ENCODE measurements around the gene MEIS2.

Gene MEIS2

DNA sequence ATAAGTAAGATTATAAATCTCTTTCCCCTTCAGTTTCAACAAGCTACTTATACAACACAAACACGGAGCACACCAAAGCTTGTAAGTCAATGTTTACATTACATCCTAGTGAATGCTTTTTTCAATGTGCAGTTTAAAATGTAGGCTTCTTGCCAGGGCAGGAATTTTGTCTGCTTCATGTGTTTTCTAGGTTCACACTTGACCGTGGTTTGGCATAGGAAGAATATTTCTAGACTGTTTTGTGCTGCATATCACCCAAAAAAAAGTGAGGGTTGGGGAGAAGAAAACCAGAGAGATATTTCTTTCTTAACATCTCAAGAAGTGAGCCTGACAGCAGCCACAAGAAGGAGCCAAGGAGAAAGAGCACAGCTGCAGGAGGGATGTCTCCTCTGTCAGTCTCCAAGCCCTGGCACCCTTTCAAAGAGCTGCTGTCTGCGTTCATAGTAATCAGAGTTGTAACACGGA, 255.8 kb downstream of the MEIS2 start:
- TF ChIP-seq NFIC (IDR thresholded peaks at IDR 0.05) (no peak), YY1 (IDR thresholded peaks at IDR 0.05; ENCODE audit: low read depth) (no peak), ZBTB7A (IDR thresholded peaks at IDR 0.05; ENCODE audit: low read depth) (no peak), TAF1 (IDR thresholded peaks at IDR 0.05; ENCODE audit: low read depth) (no peak), TCF12 (IDR thresholded peaks at IDR 0.05; ENCODE audit: low read depth) (no peak), TEAD4 (IDR thresholded peaks at IDR 0.05) (no peak), EP300 (IDR thresholded peaks at IDR 0.05; ENCODE audit: borderline replicate concordance) (no peak), EGR1 (IDR thresholded peaks at IDR 0.05) (no peak), FOXM1 (IDR thresholded peaks at IDR 0.05; ENCODE audit: borderline replicate concordance, low read depth) (no peak), CEBPB (IDR thresholded peaks at IDR 0.05) (no peak), CREB1 (IDR thresholded peaks at IDR 0.05; ENCODE audit: low read depth) (no peak), RAD21 (IDR thresholded peaks at IDR 0.05; ENCODE audit: low read depth) (no peak)
- TF ChIP-seq, protein P1, sequence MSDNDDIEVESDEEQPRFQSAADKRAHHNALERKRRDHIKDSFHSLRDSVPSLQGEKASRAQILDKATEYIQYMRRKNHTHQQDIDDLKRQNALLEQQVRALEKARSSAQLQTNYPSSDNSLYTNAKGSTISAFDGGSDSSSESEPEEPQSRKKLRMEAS (IDR thresholded peaks at IDR 0.05) = no peak
- TF ChIP-seq, protein P2, sequence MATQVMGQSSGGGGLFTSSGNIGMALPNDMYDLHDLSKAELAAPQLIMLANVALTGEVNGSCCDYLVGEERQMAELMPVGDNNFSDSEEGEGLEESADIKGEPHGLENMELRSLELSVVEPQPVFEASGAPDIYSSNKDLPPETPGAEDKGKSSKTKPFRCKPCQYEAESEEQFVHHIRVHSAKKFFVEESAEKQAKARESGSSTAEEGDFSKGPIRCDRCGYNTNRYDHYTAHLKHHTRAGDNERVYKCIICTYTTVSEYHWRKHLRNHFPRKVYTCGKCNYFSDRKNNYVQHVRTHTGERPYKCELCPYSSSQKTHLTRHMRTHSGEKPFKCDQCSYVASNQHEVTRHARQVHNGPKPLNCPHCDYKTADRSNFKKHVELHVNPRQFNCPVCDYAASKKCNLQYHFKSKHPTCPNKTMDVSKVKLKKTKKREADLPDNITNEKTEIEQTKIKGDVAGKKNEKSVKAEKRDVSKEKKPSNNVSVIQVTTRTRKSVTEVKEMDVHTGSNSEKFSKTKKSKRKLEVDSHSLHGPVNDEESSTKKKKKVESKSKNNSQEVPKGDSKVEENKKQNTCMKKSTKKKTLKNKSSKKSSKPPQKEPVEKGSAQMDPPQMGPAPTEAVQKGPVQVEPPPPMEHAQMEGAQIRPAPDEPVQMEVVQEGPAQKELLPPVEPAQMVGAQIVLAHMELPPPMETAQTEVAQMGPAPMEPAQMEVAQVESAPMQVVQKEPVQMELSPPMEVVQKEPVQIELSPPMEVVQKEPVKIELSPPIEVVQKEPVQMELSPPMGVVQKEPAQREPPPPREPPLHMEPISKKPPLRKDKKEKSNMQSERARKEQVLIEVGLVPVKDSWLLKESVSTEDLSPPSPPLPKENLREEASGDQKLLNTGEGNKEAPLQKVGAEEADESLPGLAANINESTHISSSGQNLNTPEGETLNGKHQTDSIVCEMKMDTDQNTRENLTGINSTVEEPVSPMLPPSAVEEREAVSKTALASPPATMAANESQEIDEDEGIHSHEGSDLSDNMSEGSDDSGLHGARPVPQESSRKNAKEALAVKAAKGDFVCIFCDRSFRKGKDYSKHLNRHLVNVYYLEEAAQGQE (IDR thresholded peaks at IDR 0.05; ENCODE audit: low read depth) = no peak
- TF ChIP-seq, protein P3, sequence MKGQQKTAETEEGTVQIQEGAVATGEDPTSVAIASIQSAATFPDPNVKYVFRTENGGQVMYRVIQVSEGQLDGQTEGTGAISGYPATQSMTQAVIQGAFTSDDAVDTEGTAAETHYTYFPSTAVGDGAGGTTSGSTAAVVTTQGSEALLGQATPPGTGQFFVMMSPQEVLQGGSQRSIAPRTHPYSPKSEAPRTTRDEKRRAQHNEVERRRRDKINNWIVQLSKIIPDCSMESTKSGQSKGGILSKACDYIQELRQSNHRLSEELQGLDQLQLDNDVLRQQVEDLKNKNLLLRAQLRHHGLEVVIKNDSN (IDR thresholded peaks at IDR 0.05) = no peak

DNA sequence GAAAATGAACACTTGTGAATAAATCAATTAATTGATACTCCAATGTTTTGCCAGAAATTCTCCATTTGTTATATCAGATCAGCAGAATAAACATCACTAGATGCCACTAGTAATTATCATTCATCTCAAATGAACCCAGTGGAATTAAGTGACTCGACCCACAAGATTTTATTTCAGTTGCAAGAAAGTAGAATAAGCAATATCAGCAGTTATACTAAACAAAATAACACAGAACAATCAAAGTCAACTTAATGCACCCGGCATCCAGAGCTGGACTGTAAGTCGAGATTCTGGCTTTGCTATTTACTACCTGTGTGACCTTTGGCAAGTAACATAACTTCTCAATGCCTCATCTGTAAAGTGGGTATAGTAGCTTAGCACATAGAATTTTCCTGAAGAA, 256.5 kb downstream of the MEIS2 start:
- TF ChIP-seq CREB1 (IDR thresholded peaks at IDR 0.05; ENCODE audit: low read depth) = no peak
- no peak for TF ChIP-seq TEAD4 (IDR thresholded peaks at IDR 0.05)
- TF ChIP-seq, protein P3 (IDR thresholded peaks at IDR 0.05) = no peak
- TF ChIP-seq, protein P1 (IDR thresholded peaks at IDR 0.05) = no peak
- TF ChIP-seq, protein P2 (IDR thresholded peaks at IDR 0.05; ENCODE audit: low read depth) = no peak
- TF ChIP-seq EP300 (IDR thresholded peaks at IDR 0.05; ENCODE audit: borderline replicate concordance) = no peak
- TF ChIP-seq TCF12 (IDR thresholded peaks at IDR 0.05; ENCODE audit: low read depth) = no peak
- no peak for TF ChIP-seq ZBTB7A (IDR thresholded peaks at IDR 0.05; ENCODE audit: low read depth)
- no peak for TF ChIP-seq EGR1 (IDR thresholded peaks at IDR 0.05)
- TF ChIP-seq YY1 (IDR thresholded peaks at IDR 0.05; ENCODE audit: low read depth) = no peak
- TF ChIP-seq FOXM1 (IDR thresholded peaks at IDR 0.05; ENCODE audit: borderline replicate concordance, low read depth) = no peak
- TF ChIP-seq CEBPB (IDR thresholded peaks at IDR 0.05) = no peak
- TF ChIP-seq TAF1 (IDR thresholded peaks at IDR 0.05; ENCODE audit: low read depth) = no peak
- TF ChIP-seq RAD21 (IDR thresholded peaks at IDR 0.05; ENCODE audit: low read depth) = no peak
- no peak for TF ChIP-seq NFIC (IDR thresholded peaks at IDR 0.05)

DNA sequence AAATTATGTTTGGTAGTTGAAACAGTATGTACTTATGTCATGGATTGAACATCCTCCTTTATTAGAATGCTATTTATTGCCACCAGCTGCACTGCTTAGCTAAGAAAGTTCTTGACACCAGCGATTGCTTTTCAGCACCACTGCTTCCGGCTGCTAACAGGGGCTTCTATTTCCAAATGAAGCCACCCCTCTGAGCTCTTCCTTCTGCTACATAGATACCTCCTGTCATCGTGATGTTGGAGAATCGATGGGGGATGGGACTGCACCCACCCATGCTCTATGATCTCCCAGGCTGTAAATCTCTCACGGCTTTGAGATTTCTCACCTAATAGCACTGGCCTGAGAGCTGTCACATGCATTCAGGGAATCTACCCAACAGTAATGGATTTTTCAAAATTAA, 259.2 kb downstream of the MEIS2 start:
- TF ChIP-seq ZBTB7A (IDR thresholded peaks at IDR 0.05; ENCODE audit: low read depth) (no peak), CEBPB (IDR thresholded peaks at IDR 0.05) (no peak), CREB1 (IDR thresholded peaks at IDR 0.05; ENCODE audit: low read depth) (no peak), TEAD4 (IDR thresholded peaks at IDR 0.05) (no peak)

All from Ishikawa (cell line).